HG03565 (cell line): ENCODE measurements around the gene COL26A1.

ENCODE experiments used
- ATAC-seq: cut with Tn5 transposase; IDR thresholded peaks from one replicate; pipeline ENCODE4 v1.9.1; 2021; ENCODE audit warnings: mild to moderate bottlenecking, moderate library complexity; ENCODE audit not compliant: unreplicated experiment

The COL26A1 gene

DNA sequence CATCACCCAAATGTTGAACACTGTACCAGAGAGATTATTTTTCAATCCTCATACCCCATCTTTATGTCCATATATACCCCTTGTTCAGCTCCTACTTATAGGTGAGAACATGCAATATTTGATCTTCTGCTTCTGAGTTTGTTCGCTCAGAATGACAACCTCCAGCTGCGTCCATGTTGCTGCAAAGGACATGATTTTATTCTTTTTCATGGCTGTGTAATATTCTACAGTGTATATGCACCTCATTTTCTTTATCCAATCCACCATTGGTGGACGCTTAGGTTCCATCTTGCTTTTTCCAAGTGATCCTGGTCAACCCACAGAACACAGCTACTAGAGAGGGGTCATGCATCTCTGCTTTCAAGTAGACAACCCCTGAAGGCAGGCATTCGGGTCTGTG lies 166.9 kb downstream of the COL26A1 start:
- no peak for ATAC-seq

GRCh38 chr7:101531726-101532357 lies 169.2 kb downstream of the COL26A1 start:
- ATAC-seq: no peak

DNA sequence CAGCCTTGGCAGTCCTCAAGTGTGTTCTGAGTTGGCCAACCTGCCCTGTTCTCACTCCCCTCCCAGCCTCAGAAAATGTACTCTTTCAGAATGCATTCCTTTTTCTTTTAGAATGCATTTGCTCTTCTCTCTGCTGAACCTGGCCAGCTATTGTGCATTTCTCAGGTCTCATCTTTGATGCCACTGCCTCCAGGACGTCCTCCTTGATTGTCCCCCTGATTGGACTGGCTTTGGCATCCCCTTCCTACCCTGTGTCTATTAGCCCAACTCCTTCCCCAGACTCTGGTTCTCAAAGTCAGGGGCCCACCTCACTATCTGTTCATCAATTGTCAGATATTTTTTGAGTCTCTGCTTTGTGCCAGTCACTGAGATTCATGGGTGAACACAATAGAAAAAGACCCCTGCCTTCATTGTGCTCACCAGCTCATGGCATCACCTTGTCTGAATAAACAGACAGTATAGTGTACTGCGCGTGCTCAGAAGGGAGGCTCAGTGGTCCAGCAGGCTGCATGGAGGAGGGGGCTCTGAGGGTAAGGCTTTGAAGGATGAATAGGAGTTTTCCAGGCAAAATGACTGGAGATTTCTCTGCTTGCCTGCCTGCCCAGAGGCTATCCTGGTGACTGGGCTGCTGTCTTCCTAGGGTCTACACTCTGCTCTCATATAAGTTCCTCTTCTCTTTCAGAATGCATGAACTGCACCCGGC lies 169.9 kb downstream of the COL26A1 start:
- ATAC-seq: no peak

GRCh38 chr7:101533103-101533465 lies 170.4 kb downstream of the COL26A1 start:
- no peak for ATAC-seq

- no peak for ATAC-seq
These were observed 171.5 kb downstream of the COL26A1 start for GRCh38 chr7:101534015-101534803.

GRCh38 chr7:101534873-101535272 lies 172.2 kb downstream of the COL26A1 start:
- ATAC-seq: no peak

GRCh38 chr7:101535351-101535751 lies 172.7 kb downstream of the COL26A1 start:
- no peak for ATAC-seq

- no peak for ATAC-seq
These were observed 173.6 kb downstream of the COL26A1 start for GRCh38 chr7:101536232-101536631.

DNA sequence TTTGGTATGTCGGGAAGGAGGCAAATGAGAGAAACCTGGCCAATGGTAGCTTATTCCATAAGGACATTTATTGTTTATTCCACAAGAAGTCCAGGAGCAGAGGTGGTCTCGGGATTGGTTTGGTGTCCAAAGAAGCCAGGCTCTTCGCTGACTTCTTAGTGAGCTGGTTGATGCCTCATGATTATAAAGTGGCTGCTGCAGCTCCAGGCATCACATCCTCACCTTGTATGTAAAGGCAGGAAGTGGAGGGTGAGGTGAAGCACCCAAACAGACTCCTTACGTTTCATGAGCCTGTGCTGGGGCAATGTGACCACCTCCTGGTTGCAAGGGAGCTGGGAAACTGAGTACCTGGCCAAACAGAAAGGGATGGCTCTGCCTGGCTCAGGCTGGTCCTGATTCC lies 174.0 kb downstream of the COL26A1 start:
- no peak for ATAC-seq

- ATAC-seq: no peak
These were observed 174.5 kb downstream of the COL26A1 start for GRCh38 chr7:101537205-101537604.

DNA sequence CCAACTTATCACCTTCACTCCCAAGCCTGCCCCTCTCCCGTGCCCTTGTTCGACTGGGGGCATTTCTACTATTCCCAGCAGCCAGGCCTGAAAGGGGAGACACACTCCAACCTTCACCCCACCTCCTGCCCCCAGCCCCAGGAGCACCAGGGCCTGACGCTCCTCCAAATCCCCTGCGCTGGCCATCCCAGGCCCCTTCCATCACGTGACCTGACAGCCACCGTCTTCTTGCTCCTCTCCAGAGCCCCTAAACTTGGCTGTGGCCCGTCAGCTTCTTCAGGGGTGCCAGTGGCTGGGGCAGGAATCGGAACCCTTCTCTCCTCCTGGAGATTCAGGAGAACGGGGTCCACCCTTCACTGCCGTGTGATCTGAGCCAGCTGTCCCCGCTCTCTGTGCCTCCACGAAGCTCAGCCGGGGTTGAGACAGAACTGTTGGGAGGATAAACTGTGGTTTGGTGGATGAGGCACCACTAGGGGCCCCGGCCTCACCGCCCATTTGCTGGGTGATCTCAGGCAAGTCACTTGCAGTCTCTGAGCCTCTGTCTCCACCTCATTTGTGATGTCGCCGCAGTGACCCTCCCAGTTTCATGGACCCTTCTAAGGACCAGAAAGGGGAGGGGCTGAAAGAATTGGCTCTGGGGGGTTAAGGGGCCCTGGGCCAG lies 175.4 kb downstream of the COL26A1 start:
- ATAC-seq: no peak

DNA sequence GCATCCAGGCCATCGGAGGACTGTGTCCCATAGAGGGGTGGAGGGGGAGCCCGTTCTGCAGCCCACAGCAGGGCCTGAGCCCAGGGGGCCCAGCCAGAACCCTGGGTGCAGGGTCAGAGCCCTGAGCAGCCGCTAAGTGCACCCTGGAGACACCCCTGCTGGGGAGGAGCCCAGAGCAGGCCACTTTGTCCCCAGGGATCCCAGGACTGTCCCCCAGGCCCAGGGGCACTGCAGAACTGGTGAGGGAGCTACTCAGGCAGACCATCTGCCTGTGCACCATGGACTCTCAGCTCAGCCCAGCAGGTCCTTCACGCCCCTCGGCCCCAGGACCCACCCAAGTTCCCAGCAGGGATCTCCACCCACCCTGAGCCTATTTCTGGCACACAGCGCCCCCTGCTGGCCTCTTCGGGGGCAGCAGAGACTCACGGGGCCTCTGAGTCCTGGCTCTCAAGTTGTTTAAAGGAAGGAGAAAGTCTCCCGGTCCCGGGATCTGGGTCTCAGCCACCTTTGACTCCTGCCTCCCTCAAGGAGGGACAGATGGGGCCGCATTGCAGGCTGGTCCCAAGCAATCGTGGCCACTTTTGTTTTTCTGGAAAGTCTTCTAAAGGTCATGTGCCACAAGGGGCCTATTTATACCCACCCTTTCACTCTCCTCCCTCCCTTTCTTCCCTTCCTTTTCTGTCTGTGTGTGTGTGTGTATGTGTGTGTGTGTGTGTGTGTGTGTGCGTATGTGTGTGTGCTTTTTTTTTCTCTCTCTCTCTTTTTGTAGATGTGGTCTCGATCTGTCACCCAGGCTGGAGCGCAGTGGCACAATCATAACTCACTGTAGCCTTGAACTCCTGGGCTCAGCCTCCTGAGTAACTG lies 176.2 kb downstream of the COL26A1 start:
- peak; percentile 45 for ATAC-seq

DNA sequence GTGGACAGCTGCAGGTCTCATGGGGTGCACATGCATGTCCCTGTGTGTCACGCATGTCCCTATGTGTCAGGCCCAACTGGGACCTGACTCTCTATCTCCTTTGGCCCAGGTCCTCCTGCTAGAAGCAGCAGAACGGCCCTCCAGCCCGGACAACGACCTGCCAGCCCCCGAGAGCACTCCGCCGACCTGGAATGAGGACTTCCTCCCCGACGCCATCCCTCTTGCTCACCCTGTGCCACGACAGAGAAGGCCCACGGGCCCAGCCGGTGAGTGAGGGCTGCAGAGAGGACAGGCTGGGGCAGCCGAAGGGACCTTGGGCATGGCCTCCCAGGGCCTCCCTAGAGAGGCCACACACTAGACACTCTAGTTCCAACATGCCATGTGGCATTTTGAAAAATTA lies 177.1 kb downstream of the COL26A1 start:
- no peak for ATAC-seq

DNA sequence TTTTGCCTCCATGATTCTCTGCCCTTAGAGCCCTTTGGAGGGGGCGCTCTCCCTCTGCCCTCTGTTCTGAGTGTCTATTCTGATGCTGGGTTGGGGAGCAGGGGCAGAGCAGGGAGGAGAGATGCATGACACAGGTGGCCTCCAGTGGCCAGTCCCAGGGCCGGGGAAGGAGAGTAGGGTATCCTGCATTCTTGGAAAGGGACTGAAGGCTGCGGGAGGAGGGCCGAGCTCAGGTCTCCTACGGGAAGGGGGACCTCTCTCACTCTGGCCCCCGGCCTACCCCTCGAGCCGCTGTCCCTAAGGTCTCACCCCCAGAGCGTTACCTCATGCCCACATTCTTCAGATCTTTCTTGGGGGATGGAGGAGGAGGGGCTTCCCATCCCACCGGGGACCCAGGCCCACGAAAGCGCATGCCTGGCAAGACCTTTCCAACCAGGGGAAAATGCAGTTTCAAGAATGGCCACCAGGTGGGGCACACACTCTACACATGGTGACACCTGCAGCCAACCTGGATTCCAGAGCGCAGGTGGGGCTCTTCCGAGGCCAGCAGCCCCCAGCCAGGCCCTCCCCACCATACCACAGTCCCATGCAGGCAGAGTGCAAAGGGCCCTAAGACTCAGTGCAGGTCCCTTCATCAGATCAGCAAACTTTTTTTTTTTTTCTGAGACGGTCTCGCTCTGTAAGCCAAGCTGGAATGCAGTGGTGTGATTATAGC lies 180.0 kb downstream of the COL26A1 start:
- ATAC-seq: no peak

DNA sequence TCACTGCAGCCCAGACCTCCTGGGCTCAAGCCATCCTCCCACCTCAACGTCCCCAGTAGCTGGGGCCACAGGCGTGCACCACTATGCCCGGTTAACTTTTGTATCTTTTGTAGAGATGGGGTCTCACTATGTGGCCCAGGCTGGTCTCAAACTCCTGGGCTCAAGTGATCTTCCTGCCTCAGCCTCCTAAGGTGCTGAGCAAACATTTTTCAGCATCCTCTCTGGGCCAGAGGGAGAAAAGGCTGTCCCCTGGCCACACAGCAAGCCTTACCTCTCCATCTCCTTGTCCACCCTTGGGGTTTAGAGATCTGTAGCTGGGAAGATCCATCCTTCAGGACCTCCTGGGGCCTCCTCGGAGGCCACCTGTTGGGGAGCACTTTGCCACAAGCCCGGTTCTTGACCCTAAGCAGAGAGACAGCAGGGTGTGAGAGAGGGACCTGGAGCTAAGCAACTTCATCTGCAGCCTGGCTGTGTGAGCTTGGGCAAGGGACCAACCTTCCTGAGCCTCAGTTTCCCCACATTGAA lies 180.6 kb downstream of the COL26A1 start:
- no peak for ATAC-seq

DNA sequence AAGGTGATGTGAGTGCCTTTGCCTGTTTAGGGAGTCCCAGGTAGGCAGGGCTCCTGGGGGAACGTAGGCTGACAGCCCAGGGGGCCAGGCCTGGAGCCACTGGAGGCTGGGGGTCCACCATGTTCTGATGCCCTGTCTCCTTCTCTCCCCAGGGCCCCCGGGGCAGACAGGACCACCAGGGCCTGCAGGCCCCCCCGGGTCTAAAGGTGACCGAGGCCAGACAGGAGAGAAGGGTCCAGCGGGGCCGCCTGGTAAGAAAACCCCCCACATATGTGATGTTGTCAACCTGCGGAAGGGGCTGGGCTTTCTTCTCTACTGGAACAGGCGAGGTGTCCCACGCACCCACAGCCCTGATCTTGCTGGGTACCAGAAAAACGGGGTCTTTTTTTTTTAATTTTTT lies 181.2 kb downstream of the COL26A1 start:
- ATAC-seq: no peak

- ATAC-seq: no peak
These were observed 182.9 kb downstream of the COL26A1 start for GRCh38 chr7:101545441-101546190.

- ATAC-seq: no peak
These were observed 183.7 kb downstream of the COL26A1 start for GRCh38 chr7:101546308-101546936.
